Peyer's patch (tissue), 4 donors: ENCODE results near the gene TYSND1. TPM values are rescaled to one million over a fixed set of nuclear protein-coding genes. Genes with fewer than 3 reads are reported as not detected.

Experiments
- DNase-seq, 3 donors: peaks; one replicate each; pipeline ENCODE4 v3.0.0-alpha.2; 2017 to 2019
- H3K27ac ChIP-seq, 4 donors: fragments of 200-600 bp; sonication (generic); one replicate each; pipeline ENCODE4 v1.5.1; 2016 to 2019
- H3K27me3 ChIP-seq, 2 donors: fragments of 200-600 bp; sonication (generic); one replicate each; pipeline ENCODE4 v1.5.1; 2019
- H3K36me3 ChIP-seq, 3 donors: fragments of 200-600 bp; sonication (generic); one replicate each; pipeline ENCODE4 v1.5.1; 2016 to 2019
- H3K4me1 ChIP-seq, 4 donors: fragments of 200-600 bp; sonication (generic); one replicate each; pipeline ENCODE4 v1.5.1; 2016 to 2019
- H3K4me3 ChIP-seq, 4 donors: fragments of 200-600 bp; sonication (generic); 1 replicate in 3 of 4; 2 replicates in 1 of 4; pipeline ENCODE4 v1.5.1; 2016 to 2019; ENCODE audit warnings: mild to moderate bottlenecking in 1 of 4
- H3K9me3 ChIP-seq, 4 donors: fragments of 200-600 bp; sonication (generic); one replicate each; pipeline ENCODE4 v1.5.1; 2016 to 2019; ENCODE audit warnings: mild to moderate bottlenecking in 1 of 4
- POLR2A ChIP-seq, 2 donors: fragments of 450-650 bp; IDR thresholded peaks; one replicate each; pipeline ENCODE4 v1.5.1; 2017; ENCODE audit warnings: antibody characterized with exemption in 2 of 2, mild to moderate bottlenecking in 2 of 2, moderate library complexity in 2 of 2
- total RNA-seq, 4 donors: library from RNA; depleted of rRNA; stranded (reverse); fragments of >200 nt; gene quantifications; one replicate each; pipeline ENCODE4 v1.1.0, GENCODE V29; 2016
- TF ChIP-seq, protein P1 (sequence below), 6 experiments: fragments of 450-650 bp in 4 of 6; fragments of 200-600 bp in 2 of 6; sonication (generic) in 1 of 6; IDR thresholded peaks; one replicate each; pipeline ENCODE4 v1.5.1; 2017 to 2019; ENCODE audit warnings: antibody characterized with exemption in 6 of 6, mild to moderate bottlenecking in 3 of 6, moderate library complexity in 1 of 6

The TYSND1 gene
- total RNA-seq, 4 donors from 2014 or later, result 18.2 to 25.9 (median 21.7) TPM

DNA sequence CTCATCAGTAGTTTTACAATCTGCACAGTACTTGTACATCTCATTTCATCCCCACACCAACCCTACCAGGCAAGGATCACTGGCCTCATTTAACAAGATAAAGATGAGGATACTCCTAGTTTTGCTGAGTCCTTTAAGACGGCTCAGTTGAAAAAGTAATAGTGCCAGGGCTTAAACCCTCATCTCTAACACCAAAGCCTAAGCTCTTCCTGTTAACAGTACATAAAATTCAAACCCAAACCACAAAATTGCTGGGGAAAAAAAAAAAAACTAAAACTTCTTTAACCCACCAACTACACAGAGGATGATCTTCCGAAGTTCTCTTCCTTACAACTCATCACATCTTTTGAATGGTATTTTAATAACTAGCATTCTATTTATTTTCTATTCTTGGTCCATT, 22.5 kb upstream of the TYSND1 start:
- Histone ChIP-seq H3K9me3 (no peaks in the 10 kb centered on the region), H3K27me3 (no peaks in the 10 kb centered on the region), H3K27ac (peak overlapping the region in 1 of 4 donors; percentile 89), H3K4me3 (peak overlapping the region; percentile 61 to 85 (median 76)), H3K4me1 (peaks cover 3 to 30% (median 8%) of the 10 kb centered on the region in 4 donors), H3K36me3 (peaks cover 0 to 10% (median 0%) of the 10 kb centered on the region in 3 donors)
- no peak for DNase-seq
- TF ChIP-seq, protein P1, sequence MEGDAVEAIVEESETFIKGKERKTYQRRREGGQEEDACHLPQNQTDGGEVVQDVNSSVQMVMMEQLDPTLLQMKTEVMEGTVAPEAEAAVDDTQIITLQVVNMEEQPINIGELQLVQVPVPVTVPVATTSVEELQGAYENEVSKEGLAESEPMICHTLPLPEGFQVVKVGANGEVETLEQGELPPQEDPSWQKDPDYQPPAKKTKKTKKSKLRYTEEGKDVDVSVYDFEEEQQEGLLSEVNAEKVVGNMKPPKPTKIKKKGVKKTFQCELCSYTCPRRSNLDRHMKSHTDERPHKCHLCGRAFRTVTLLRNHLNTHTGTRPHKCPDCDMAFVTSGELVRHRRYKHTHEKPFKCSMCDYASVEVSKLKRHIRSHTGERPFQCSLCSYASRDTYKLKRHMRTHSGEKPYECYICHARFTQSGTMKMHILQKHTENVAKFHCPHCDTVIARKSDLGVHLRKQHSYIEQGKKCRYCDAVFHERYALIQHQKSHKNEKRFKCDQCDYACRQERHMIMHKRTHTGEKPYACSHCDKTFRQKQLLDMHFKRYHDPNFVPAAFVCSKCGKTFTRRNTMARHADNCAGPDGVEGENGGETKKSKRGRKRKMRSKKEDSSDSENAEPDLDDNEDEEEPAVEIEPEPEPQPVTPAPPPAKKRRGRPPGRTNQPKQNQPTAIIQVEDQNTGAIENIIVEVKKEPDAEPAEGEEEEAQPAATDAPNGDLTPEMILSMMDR (IDR thresholded peaks at IDR 0.05), result no peak
- TF ChIP-seq POLR2A (IDR thresholded peaks at IDR 0.05), result no peak

DNA sequence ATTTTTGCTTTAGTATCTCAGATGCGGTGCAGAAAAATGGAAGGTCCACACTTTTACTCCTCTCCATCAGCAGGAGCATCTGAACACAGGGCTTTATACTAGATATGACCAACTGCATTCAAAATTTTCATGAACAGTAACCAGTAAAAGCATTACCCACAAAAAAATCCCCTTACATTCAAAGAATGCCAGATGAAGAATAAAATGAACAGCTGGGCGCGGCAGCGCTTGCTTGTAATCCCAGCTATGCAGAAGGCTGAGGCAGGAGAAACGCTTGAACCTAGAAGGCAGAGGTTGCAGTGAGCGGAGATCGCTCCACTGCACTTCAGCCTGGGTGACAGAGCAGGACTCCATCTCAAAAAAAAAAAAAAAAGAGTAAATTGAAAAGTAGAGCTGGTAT, 20.7 kb upstream of the TYSND1 start:
- Histone ChIP-seq H3K9me3 (no peaks in the 10 kb centered on the region), H3K36me3 (peaks cover 0 to 10% (median 0%) of the 10 kb centered on the region in 3 donors), H3K27ac (no peak overlapping the region), H3K4me3 (no peak overlapping the region), H3K27me3 (no peaks in the 10 kb centered on the region), H3K4me1 (peaks cover 0 to 40% (median 14%) of the 10 kb centered on the region in 4 donors)
- TF ChIP-seq, protein P1 (IDR thresholded peaks at IDR 0.05), result no peak
- TF ChIP-seq POLR2A (IDR thresholded peaks at IDR 0.05), result no peak
- DNase-seq, result no peak

DNA sequence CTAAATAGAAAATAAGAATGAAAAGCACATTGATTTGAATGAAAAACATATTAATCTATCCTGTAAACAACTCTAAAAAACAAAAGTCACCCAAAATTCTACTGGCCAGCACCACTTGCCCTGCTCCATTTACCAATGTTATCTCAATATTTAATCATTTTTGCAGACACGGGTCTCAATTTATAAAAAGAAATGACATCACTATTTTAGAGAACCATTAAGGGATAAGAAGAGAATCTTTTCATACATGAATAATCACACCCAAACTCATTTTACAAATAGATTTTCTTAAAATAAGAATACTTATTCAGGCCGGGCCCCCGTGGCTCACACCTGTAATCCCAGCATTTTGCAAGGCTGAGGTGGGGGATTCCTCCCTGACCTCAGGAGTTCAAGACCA, 19.9 kb upstream of the TYSND1 start:
- Histone ChIP-seq H3K9me3 (no peaks in the 10 kb centered on the region), H3K36me3 (peaks cover 0 to 15% (median 0%) of the 10 kb centered on the region in 3 donors), H3K27ac (no peak overlapping the region), H3K4me1 (peaks cover 0 to 43% (median 14%) of the 10 kb centered on the region in 4 donors), H3K4me3 (no peak overlapping the region), H3K27me3 (no peaks in the 10 kb centered on the region)
- no peak for TF ChIP-seq POLR2A (IDR thresholded peaks at IDR 0.05)
- no peak for DNase-seq

DNA sequence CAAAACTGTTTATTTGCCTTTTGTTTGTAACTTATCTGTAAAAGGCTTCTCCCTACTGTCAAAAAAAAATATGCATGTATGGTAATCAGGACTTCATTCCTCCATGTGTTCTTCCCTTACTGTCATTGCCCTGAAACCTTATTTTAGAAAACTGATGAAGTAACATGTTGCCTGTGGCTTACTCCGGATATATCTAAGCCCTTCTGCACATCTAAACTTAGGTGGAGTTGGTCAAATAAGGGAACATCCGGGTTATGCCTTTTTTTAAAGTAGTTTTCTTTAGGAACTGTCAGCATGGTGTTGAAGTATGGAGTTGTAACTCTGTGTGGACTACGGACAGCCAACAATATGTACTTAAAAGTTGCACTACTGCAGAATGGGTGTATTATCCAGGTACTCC, 17.7 kb upstream of the TYSND1 start:
- no peak for DNase-seq
- Histone ChIP-seq H3K4me3 (no peak overlapping the region), H3K9me3 (no peaks in the 10 kb centered on the region), H3K27me3 (no peaks in the 10 kb centered on the region), H3K36me3 (peaks cover 0 to 38% (median 4%) of the 10 kb centered on the region in 3 donors), H3K4me1 (peaks cover 0 to 43% (median 12%) of the 10 kb centered on the region in 4 donors), H3K27ac (no peak overlapping the region)
- no peak for TF ChIP-seq POLR2A (IDR thresholded peaks at IDR 0.05)
- TF ChIP-seq, protein P1 (IDR thresholded peaks at IDR 0.05), result no peak

DNA sequence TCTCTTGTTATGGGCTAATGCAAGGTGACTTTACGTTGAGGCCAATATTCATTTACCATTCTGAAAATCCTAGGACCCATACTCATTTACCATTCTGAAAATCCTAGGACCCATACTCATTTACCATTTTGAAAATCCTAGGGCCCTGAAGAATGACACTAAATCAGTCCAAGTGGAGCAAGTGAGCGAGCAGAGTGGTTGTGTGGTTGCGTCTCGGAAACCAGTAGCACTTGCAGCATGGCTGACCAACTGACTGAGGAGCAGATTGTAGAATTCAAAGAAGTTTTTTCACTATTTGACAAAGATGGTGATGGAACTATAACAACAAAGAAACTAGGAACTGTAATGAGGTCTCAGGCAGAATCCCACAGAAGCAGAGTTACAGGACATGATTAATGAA, 16.9 kb upstream of the TYSND1 start:
- TF ChIP-seq, protein P1 (IDR thresholded peaks at IDR 0.05), result no peak
- no peak for TF ChIP-seq POLR2A (IDR thresholded peaks at IDR 0.05)
- Histone ChIP-seq H3K9me3 (no peaks in the 10 kb centered on the region), H3K27me3 (no peaks in the 10 kb centered on the region), H3K4me3 (no peak overlapping the region), H3K4me1 (peaks cover 0 to 36% (median 10%) of the 10 kb centered on the region in 4 donors), H3K27ac (no peak overlapping the region), H3K36me3 (peaks cover 0 to 44% (median 4%) of the 10 kb centered on the region in 3 donors)
- no peak for DNase-seq

DNA sequence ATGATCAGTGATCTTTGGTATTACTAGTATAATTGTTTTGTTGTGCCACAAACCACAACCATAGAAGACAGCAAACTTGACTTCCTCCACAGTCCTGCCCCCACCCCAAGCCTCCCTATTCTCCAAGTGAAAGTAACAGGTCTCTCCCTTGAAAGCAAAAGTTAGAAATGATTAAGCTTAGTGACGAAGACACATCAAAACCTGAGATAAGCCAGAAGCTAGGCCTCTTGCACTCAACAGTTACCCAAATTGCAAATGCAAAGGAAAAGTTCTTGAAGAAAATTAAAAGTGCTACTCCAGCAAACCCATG, 16.3 kb upstream of the TYSND1 start:
- no peak for DNase-seq

More for the DNA sequence above, 16.3 kb upstream of the TYSND1 start:
- Histone ChIP-seq H3K27me3 (no peaks in the 10 kb centered on the region), H3K9me3 (no peaks in the 10 kb centered on the region), H3K27ac (no peak overlapping the region), H3K4me3 (no peak overlapping the region), H3K4me1 (peaks cover 0 to 32% (median 9%) of the 10 kb centered on the region in 4 donors), H3K36me3 (peaks cover 0 to 50% (median 4%) of the 10 kb centered on the region in 3 donors)
- TF ChIP-seq, protein P1 (IDR thresholded peaks at IDR 0.05), result no peak
- TF ChIP-seq POLR2A (IDR thresholded peaks at IDR 0.05), result no peak
